Measurements from ENCODE around the gene MTHFSD.

DNA sequence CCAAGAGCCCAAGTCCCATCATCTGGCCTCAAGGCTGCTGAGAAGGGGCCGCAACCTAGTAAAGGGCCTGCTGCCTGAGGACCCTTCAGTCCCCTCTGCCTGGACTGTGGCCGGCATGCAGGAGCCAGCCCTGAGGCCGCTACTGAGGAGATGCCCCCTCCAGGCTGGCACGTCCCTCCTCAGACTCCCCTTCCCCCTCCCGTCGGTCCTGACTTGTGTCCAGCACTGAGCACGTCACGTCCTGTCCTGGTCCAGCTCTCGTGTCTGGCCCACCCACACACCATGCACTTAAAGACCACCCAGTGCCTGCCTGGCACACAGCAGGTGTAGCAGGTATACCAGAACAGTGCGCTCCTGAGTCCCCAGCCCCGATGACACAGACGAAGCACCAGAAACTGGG, 9.6 kb downstream of the MTHFSD start:
- no peak for TF ChIP-seq TAF1 (IDR thresholded peaks at IDR 0.05; ENCODE audit: low read depth)
- TF ChIP-seq EZH2 (IDR thresholded peaks at IDR 0.05; ENCODE audit: borderline replicate concordance, insufficient read depth, low read length, poor library complexity, severe bottlenecking) = no peak
- TF ChIP-seq, protein P1, sequence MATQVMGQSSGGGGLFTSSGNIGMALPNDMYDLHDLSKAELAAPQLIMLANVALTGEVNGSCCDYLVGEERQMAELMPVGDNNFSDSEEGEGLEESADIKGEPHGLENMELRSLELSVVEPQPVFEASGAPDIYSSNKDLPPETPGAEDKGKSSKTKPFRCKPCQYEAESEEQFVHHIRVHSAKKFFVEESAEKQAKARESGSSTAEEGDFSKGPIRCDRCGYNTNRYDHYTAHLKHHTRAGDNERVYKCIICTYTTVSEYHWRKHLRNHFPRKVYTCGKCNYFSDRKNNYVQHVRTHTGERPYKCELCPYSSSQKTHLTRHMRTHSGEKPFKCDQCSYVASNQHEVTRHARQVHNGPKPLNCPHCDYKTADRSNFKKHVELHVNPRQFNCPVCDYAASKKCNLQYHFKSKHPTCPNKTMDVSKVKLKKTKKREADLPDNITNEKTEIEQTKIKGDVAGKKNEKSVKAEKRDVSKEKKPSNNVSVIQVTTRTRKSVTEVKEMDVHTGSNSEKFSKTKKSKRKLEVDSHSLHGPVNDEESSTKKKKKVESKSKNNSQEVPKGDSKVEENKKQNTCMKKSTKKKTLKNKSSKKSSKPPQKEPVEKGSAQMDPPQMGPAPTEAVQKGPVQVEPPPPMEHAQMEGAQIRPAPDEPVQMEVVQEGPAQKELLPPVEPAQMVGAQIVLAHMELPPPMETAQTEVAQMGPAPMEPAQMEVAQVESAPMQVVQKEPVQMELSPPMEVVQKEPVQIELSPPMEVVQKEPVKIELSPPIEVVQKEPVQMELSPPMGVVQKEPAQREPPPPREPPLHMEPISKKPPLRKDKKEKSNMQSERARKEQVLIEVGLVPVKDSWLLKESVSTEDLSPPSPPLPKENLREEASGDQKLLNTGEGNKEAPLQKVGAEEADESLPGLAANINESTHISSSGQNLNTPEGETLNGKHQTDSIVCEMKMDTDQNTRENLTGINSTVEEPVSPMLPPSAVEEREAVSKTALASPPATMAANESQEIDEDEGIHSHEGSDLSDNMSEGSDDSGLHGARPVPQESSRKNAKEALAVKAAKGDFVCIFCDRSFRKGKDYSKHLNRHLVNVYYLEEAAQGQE (IDR thresholded peaks at IDR 0.05; ENCODE audit: borderline replicate concordance) = no peak
- TF ChIP-seq, protein P2, sequence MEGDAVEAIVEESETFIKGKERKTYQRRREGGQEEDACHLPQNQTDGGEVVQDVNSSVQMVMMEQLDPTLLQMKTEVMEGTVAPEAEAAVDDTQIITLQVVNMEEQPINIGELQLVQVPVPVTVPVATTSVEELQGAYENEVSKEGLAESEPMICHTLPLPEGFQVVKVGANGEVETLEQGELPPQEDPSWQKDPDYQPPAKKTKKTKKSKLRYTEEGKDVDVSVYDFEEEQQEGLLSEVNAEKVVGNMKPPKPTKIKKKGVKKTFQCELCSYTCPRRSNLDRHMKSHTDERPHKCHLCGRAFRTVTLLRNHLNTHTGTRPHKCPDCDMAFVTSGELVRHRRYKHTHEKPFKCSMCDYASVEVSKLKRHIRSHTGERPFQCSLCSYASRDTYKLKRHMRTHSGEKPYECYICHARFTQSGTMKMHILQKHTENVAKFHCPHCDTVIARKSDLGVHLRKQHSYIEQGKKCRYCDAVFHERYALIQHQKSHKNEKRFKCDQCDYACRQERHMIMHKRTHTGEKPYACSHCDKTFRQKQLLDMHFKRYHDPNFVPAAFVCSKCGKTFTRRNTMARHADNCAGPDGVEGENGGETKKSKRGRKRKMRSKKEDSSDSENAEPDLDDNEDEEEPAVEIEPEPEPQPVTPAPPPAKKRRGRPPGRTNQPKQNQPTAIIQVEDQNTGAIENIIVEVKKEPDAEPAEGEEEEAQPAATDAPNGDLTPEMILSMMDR (IDR thresholded peaks at IDR 0.05; ENCODE audit: poor library complexity, severe bottlenecking) = no peak
- TF ChIP-seq POLR2AphosphoS5 (IDR thresholded peaks at IDR 0.05) = no peak
- no peak for TF ChIP-seq MXI1 (conservative IDR thresholded peaks at IDR 0.05; ENCODE audit: poor library complexity, severe bottlenecking)
